Measurements from ENCODE around the gene PLEKHG4B.

Gene PLEKHG4B

GRCh38 chr5:75331-76320, 16.3 kb upstream of the PLEKHG4B start:
- no peak for DNase-seq

- no peak for DNase-seq
Observed at GRCh38 chr5:76358-77169, 15.4 kb upstream of the PLEKHG4B start.

- DNase-seq, result no peak
Observed at GRCh38 chr5:77170-77501, 14.8 kb upstream of the PLEKHG4B start.

- DNase-seq, result no peak
Observed at GRCh38 chr5:77546-77945, 14.4 kb upstream of the PLEKHG4B start.

GRCh38 chr5:77957-78804, 13.8 kb upstream of the PLEKHG4B start:
- DNase-seq, result no peak

GRCh38 chr5:78805-79149, 13.2 kb upstream of the PLEKHG4B start:
- no peak for DNase-seq

- DNase-seq, result no peak
Observed at GRCh38 chr5:79263-79662, 12.7 kb upstream of the PLEKHG4B start.

- no peak for DNase-seq
Observed at GRCh38 chr5:79821-80220, 12.1 kb upstream of the PLEKHG4B start.

GRCh38 chr5:81391-82021, 10.5 kb upstream of the PLEKHG4B start:
- no peak for DNase-seq

GRCh38 chr5:82097-82496, 9.9 kb upstream of the PLEKHG4B start:
- DNase-seq, result no peak

GRCh38 chr5:82570-82969, 9.4 kb upstream of the PLEKHG4B start:
- no peak for DNase-seq

- no peak for DNase-seq
Observed at GRCh38 chr5:83029-83428, 8.9 kb upstream of the PLEKHG4B start.

- DNase-seq, result no peak
Observed at GRCh38 chr5:85334-85995, 6.5 kb upstream of the PLEKHG4B start.

- no peak for DNase-seq
Observed at GRCh38 chr5:89337-90286, 2.4 kb upstream of the PLEKHG4B start.

GRCh38 chr5:90590-91547, 1.1 kb upstream of the PLEKHG4B start:
- DNase-seq, result no peak

- DNase-seq, result no peak
Observed at GRCh38 chr5:92401-93220, 643 bp downstream of the PLEKHG4B start.

GRCh38 chr5:93221-93980, 1.4 kb downstream of the PLEKHG4B start:
- DNase-seq, result no peak

Data from midbrain (tissue), 1 donor.